LHCN-M2 (cell line): ENCODE data around the gene IL34. TPM values are rescaled to one million over a fixed set of nuclear protein-coding genes. Genes with fewer than 3 reads are reported as not detected.
"Not testable (repeated sequence)": the region's sequence is repeated elsewhere in the genome, so short reads cannot be mapped to it uniquely, and the experiment has no call there.

Experiments used
- DNase-seq: peaks from one replicate; pipeline ENCODE4 v3.0.0-alpha.2; 2012; ENCODE audit warnings: low read depth
- total RNA-seq: library from RNA; depleted of rRNA; stranded (reverse); fragments of >200 nt; gene quantifications from 2 replicates; pipeline ENCODE4 v1.2.3, GENCODE V29; 2014

IL34 gene
- total RNA-seq, 1 experiment from 2014 or later: 4.1 TPM

GRCh38 chr16:70630960-70631745 lies 15.2 kb upstream of the IL34 start:
- DNase-seq: no peak

GRCh38 chr16:70632273-70632672 lies 14.1 kb upstream of the IL34 start:
- DNase-seq: no peak

- not testable (repeated sequence) for DNase-seq
These were observed 12.7 kb upstream of the IL34 start for GRCh38 chr16:70633617-70634016.

GRCh38 chr16:70634861-70635260 lies 11.5 kb upstream of the IL34 start:
- DNase-seq: peak; percentile 32

GRCh38 chr16:70635336-70636016 lies 10.9 kb upstream of the IL34 start:
- peak; percentile 78 for DNase-seq

GRCh38 chr16:70638814-70639792 lies 7.3 kb upstream of the IL34 start:
- peak; percentile 85 for DNase-seq

GRCh38 chr16:70642633-70643032 lies 3.7 kb upstream of the IL34 start:
- DNase-seq: no peak

- not testable (repeated sequence) for DNase-seq
These were observed 3.1 kb upstream of the IL34 start for GRCh38 chr16:70643264-70643663.

GRCh38 chr16:70644763-70645597 lies 1.4 kb upstream of the IL34 start:
- DNase-seq: no peak

GRCh38 chr16:70647441-70648359 lies 1.3 kb downstream of the IL34 start:
- no peak for DNase-seq

GRCh38 chr16:70648606-70649005 lies 2.2 kb downstream of the IL34 start:
- DNase-seq: no peak

- DNase-seq: no peak
These were observed 2.9 kb downstream of the IL34 start for GRCh38 chr16:70649300-70649699.

GRCh38 chr16:70650216-70650615 lies 3.9 kb downstream of the IL34 start:
- DNase-seq: no peak

- no peak for DNase-seq
These were observed 5.2 kb downstream of the IL34 start for GRCh38 chr16:70651524-70651923.

GRCh38 chr16:70652322-70652721 lies 6.0 kb downstream of the IL34 start:
- DNase-seq: no peak

- no peak for DNase-seq
These were observed 7.0 kb downstream of the IL34 start for GRCh38 chr16:70653406-70653805.

GRCh38 chr16:70653809-70654771 lies 7.7 kb downstream of the IL34 start:
- DNase-seq: peak; percentile 86

- DNase-seq: no peak
These were observed 9.8 kb downstream of the IL34 start for GRCh38 chr16:70656065-70656711.
